Mammary epithelial cell (primary cell): ENCODE measurements around the gene CD34.

Experiments
- CTCF ChIP-seq, 2 donors: IDR thresholded peaks in 1 of 2; conservative IDR thresholded peaks in 1 of 2; 2 replicates each; pipeline ENCODE4 v1.5.1; 2011 to 2012; ENCODE audit warnings: inconsistent platforms in 2 of 2, low read length in 2 of 2, mild to moderate bottlenecking in 2 of 2, control low read depth in 1 of 2, low read depth in 1 of 2; ENCODE audit not compliant: insufficient read depth in 1 of 2; ENCODE audit errors: extremely low read depth in 1 of 2
- EZH2 ChIP-seq: IDR thresholded peaks from 2 replicates; pipeline ENCODE4 v1.6.1; 2012; ENCODE audit warnings: low read length, inconsistent platforms, borderline replicate concordance

GRCh38 chr1:207892764-207893163, 18.2 kb downstream of the CD34 start:
- no peak for TF ChIP-seq CTCF (conservative IDR thresholded peaks at IDR 0.05 in 1 of 2, IDR thresholded peaks at IDR 0.05 in 1 of 2; ENCODE audit: extremely low read depth in 1 of 2, insufficient read depth in 1 of 2, low read depth in 1 of 2, low read length in 2 of 2)
- TF ChIP-seq EZH2: no peak
